Peyer's patch (tissue), 4 donors: ENCODE measurements around the gene PPP3R2. TPM values are rescaled to one million over a fixed set of nuclear protein-coding genes. Genes with fewer than 3 reads are reported as not detected.

ENCODE experiments used
- DNase-seq, 3 donors: peaks; one replicate each; pipeline ENCODE4 v3.0.0-alpha.2; 2017 to 2019
- H3K27ac ChIP-seq, 4 donors: fragments of 200-600 bp; sonication (generic); one replicate each; pipeline ENCODE4 v1.5.1; 2016 to 2019
- H3K27me3 ChIP-seq, 2 donors: fragments of 200-600 bp; sonication (generic); one replicate each; pipeline ENCODE4 v1.5.1; 2019
- H3K36me3 ChIP-seq, 3 donors: fragments of 200-600 bp; sonication (generic); one replicate each; pipeline ENCODE4 v1.5.1; 2016 to 2019
- H3K4me1 ChIP-seq, 4 donors: fragments of 200-600 bp; sonication (generic); one replicate each; pipeline ENCODE4 v1.5.1; 2016 to 2019
- H3K4me3 ChIP-seq, 4 donors: fragments of 200-600 bp; sonication (generic); 1 replicate in 3 of 4; 2 replicates in 1 of 4; pipeline ENCODE4 v1.5.1; 2016 to 2019; ENCODE audit warnings: mild to moderate bottlenecking in 1 of 4
- H3K9me3 ChIP-seq, 4 donors: fragments of 200-600 bp; sonication (generic); one replicate each; pipeline ENCODE4 v1.5.1; 2016 to 2019; ENCODE audit warnings: mild to moderate bottlenecking in 1 of 4
- POLR2A ChIP-seq, 2 donors: fragments of 450-650 bp; IDR thresholded peaks; one replicate each; pipeline ENCODE4 v1.5.1; 2017; ENCODE audit warnings: antibody characterized with exemption in 2 of 2, mild to moderate bottlenecking in 2 of 2, moderate library complexity in 2 of 2
- total RNA-seq, 4 donors: library from RNA; depleted of rRNA; stranded (reverse); fragments of >200 nt; gene quantifications; one replicate each; pipeline ENCODE4 v1.1.0, GENCODE V29; 2016
- TF ChIP-seq, protein P1 (sequence below), 6 experiments: fragments of 450-650 bp in 4 of 6; fragments of 200-600 bp in 2 of 6; sonication (generic) in 1 of 6; IDR thresholded peaks; one replicate each; pipeline ENCODE4 v1.5.1; 2017 to 2019; ENCODE audit warnings: antibody characterized with exemption in 6 of 6, mild to moderate bottlenecking in 3 of 6, moderate library complexity in 1 of 6

PPP3R2 gene
- total RNA-seq, 4 donors from 2014 or later = not detected

GRCh38 chr9:101634741-101635409 is 40.1 kb upstream of the PPP3R2 start:
- Histone ChIP-seq H3K4me3 (no peak overlapping the region), H3K27ac (no peak overlapping the region), H3K27me3 (no peaks in the 10 kb centered on the region), H3K36me3 (no peaks in the 10 kb centered on the region), H3K4me1 (peaks cover 0 to 16% (median 0%) of the 10 kb centered on the region in 4 donors), H3K9me3 (no peaks in the 10 kb centered on the region)
- no peak for TF ChIP-seq POLR2A (IDR thresholded peaks at IDR 0.05)
- TF ChIP-seq, protein P1, sequence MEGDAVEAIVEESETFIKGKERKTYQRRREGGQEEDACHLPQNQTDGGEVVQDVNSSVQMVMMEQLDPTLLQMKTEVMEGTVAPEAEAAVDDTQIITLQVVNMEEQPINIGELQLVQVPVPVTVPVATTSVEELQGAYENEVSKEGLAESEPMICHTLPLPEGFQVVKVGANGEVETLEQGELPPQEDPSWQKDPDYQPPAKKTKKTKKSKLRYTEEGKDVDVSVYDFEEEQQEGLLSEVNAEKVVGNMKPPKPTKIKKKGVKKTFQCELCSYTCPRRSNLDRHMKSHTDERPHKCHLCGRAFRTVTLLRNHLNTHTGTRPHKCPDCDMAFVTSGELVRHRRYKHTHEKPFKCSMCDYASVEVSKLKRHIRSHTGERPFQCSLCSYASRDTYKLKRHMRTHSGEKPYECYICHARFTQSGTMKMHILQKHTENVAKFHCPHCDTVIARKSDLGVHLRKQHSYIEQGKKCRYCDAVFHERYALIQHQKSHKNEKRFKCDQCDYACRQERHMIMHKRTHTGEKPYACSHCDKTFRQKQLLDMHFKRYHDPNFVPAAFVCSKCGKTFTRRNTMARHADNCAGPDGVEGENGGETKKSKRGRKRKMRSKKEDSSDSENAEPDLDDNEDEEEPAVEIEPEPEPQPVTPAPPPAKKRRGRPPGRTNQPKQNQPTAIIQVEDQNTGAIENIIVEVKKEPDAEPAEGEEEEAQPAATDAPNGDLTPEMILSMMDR (IDR thresholded peaks at IDR 0.05) = no peak
- no peak for DNase-seq

DNA sequence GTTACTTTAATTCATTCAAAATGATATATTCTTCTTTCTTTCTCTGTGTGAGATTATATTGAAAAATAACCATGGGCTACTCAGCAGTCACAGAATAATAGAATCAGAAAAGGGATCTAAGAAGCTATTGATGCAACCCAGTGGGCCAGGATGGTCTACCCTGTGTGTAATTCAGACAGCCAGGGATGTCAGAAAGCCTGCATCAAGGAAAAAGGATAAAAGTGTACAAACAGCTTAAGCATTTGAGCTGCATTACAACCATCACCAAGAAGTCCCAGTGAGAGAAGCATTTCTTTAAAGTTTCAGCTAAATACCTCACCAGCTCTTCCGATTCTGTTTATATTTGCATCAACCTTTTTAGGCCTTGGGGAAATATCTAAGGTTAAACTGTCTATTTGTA is 37.8 kb upstream of the PPP3R2 start:
- H3K4me1 ChIP-seq = peaks cover 0 to 10% (median 0%) of the 10 kb centered on the region in 4 donors
- H3K36me3 ChIP-seq = no peaks in the 10 kb centered on the region
- TF ChIP-seq, protein P1 (IDR thresholded peaks at IDR 0.05) = no peak
- no peak for TF ChIP-seq POLR2A (IDR thresholded peaks at IDR 0.05)
- no peak overlapping the region for H3K27ac ChIP-seq
- H3K9me3 ChIP-seq = no peaks in the 10 kb centered on the region
- no peak overlapping the region for H3K4me3 ChIP-seq
- DNase-seq = no peak
- H3K27me3 ChIP-seq = no peaks in the 10 kb centered on the region

DNA sequence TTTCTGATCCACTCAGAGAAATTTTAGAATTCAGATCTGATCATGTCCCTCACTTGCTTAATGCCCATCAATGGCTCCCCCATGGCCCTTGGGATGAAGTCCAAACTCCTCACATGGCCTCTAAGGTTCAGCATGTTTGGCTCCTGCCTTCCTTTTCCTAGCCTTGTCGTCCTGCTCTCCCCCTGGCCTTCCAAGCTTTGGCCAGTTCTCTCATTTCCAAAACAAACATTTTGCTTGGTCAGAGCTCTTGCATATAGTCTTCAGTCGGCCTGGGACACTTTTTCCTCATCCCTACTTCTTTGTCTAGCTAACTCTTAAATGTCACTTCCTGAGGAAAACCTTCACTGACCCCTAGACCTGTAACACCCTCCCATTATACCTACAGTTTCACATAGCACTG is 37.1 kb upstream of the PPP3R2 start:
- no peak for DNase-seq
- Histone ChIP-seq H3K9me3 (no peaks in the 10 kb centered on the region), H3K4me3 (no peak overlapping the region), H3K4me1 (peaks cover 0 to 10% (median 0%) of the 10 kb centered on the region in 4 donors), H3K27me3 (no peaks in the 10 kb centered on the region), H3K36me3 (no peaks in the 10 kb centered on the region), H3K27ac (no peak overlapping the region)
- TF ChIP-seq POLR2A (IDR thresholded peaks at IDR 0.05) = no peak
- TF ChIP-seq, protein P1 (IDR thresholded peaks at IDR 0.05) = no peak

DNA sequence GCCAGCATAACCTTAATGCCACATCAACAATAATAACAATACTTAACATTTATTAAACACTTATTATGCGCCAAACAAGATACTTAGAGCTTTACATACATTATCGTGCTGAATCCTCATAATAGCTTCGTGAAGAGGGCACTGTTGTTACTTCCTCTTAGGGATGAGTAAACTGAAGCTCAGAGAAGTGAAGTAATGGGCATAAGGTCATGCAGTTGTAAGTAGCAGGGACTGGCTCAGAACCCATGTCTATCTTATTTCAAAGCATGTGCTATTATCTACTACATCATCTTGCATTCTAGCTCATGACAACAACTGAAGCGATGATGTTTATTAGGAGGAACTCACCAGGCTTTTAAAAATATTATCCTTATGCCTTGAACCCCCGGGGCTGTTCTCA is 34.9 kb upstream of the PPP3R2 start:
- no peaks in the 10 kb centered on the region for H3K27me3 ChIP-seq
- TF ChIP-seq POLR2A (IDR thresholded peaks at IDR 0.05) = no peak
- TF ChIP-seq, protein P1 (IDR thresholded peaks at IDR 0.05) = no peak
- H3K4me1 ChIP-seq = peaks cover 0 to 10% (median 0%) of the 10 kb centered on the region in 4 donors
- H3K9me3 ChIP-seq = no peaks in the 10 kb centered on the region
- no peak overlapping the region for H3K27ac ChIP-seq
- no peak for DNase-seq
- H3K36me3 ChIP-seq = no peaks in the 10 kb centered on the region
- H3K4me3 ChIP-seq = no peak overlapping the region

DNA sequence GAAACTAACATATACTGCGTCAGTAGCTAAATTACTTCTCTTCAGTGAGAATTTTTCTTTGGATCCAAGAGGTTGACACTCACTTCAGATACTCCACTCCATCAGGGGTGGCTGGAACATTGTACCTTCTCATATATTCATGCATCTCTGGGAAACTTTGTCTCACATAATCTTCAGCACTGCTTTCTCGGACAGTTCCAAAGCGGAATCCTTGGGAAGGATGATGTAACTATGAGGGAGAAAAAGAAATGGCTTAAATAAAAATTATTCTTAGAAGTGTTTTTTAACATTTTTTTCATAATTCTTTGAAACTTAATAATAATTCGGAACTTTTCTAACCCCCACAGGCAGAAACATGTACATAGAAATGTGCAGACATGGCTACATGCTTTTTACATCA is 33.4 kb upstream of the PPP3R2 start:
- peaks cover 0 to 10% (median 0%) of the 10 kb centered on the region in 4 donors for H3K4me1 ChIP-seq
- no peak for DNase-seq
- H3K27ac ChIP-seq = no peak overlapping the region
- TF ChIP-seq POLR2A (IDR thresholded peaks at IDR 0.05) = no peak
- TF ChIP-seq, protein P1 (IDR thresholded peaks at IDR 0.05) = no peak
- no peaks in the 10 kb centered on the region for H3K27me3 ChIP-seq
- no peak overlapping the region for H3K4me3 ChIP-seq
- H3K9me3 ChIP-seq = no peaks in the 10 kb centered on the region
- no peaks in the 10 kb centered on the region for H3K36me3 ChIP-seq
